GM12878 (cell line): Measurements from ENCODE around the gene FFAR2. TPM values are rescaled to one million over a fixed set of nuclear protein-coding genes. Genes with fewer than 3 reads are reported as not detected.

Experiments used
- ATAC-seq: fragments of 200-7000 bp; cut with Tn5 transposase; 3 replicates; pipeline ENCODE4 v1.9.1; 2020; ENCODE audit warnings: mild to moderate bottlenecking, moderate library complexity
- BruUV-seq: library from RNA; stranded (reverse); fragments of 400-500 nt; replicated peaks from 2 replicates; lab custom pipeline; 2021; lab: Mats Ljungman, UMichigan
- CTCF ChIA-PET: fragments of 300-600 bp; sonication (Branson Sonifier 250); formaldehyde crosslinking; extraction: SDS; loops from one replicate; lab custom pipeline; 2021; ENCODE audit warnings: inconsistent platforms; lab: Yijun Ruan, JAX
- POLR2A ChIA-PET: fragments of 350-600 bp; formaldehyde crosslinking; extraction: SDS; loops from one replicate; lab custom pipeline; 2021; ENCODE audit warnings: inconsistent platforms; lab: Charles Lee
- RAD21 ChIA-PET: fragments of 300-600 bp; sonication (Branson Sonifier 250); formaldehyde crosslinking; loops from one replicate; lab custom pipeline; 2023; ENCODE audit warnings: antibody characterized with exemption; ENCODE audit not compliant: unreplicated experiment; lab: Charles Lee
- SMC1A ChIA-PET: fragments of 300-600 bp; sonication (Branson Sonifier 250); formaldehyde crosslinking; loops from one replicate; lab custom pipeline; 2023; ENCODE audit not compliant: unreplicated experiment, uncharacterized antibody; lab: Charles Lee
- DNase-seq: peaks from one replicate; pipeline ENCODE4 v3.0.0-alpha.2; 2011; ENCODE audit warnings: low read depth, low spot score
- FAIRE-seq: peaks from 3 replicates; lab custom pipeline; 2011; peaks lifted over from hg19 to GRCh38; lab: Jason Lieb, UNC
- H2AFZ ChIP-seq: 2 replicates; pipeline ENCODE4 v1.6.0; 2011; ENCODE audit warnings: low read depth, low read length, control low read depth; ENCODE audit not compliant: control insufficient read depth
- H3K27ac ChIP-seq: 2 replicates; pipeline ENCODE4 v1.5.1; 2011; ENCODE audit warnings: control low read depth; ENCODE audit not compliant: control insufficient read depth, insufficient read depth
- H3K27me3 ChIP-seq, 2 experiments: replicated peaks in 1 of 2; 2 replicates each; pipeline versions ENCODE4 v1.6.0 to v1.6.1; 2011; ENCODE audit warnings: low read length in 1 of 2; ENCODE audit not compliant: control insufficient read depth in 2 of 2, insufficient read depth in 2 of 2
- H3K36me3 ChIP-seq, 2 experiments: 2 replicates each; pipeline ENCODE4 v1.5.1; 2011; ENCODE audit warnings: low read length in 1 of 2; ENCODE audit not compliant: control insufficient read depth in 2 of 2, insufficient read depth in 2 of 2
- H3K4me1 ChIP-seq: 2 replicates; pipeline ENCODE4 v1.6.1; 2011; ENCODE audit warnings: mild to moderate bottlenecking, low read length, moderate library complexity, mixed read lengths; ENCODE audit not compliant: control insufficient read depth, insufficient read depth
- H3K4me2 ChIP-seq: 2 replicates; pipeline ENCODE4 v1.6.0; 2011; ENCODE audit warnings: control low read depth; ENCODE audit not compliant: control insufficient read depth, insufficient read depth
- H3K4me3 ChIP-seq: fragments of 200-600 bp; sonication (generic); 2 replicates; pipeline ENCODE4 v1.5.1; 2016
- H3K79me2 ChIP-seq: 2 replicates; pipeline ENCODE4 v1.6.0; 2011; ENCODE audit warnings: low read length; ENCODE audit not compliant: control insufficient read depth, insufficient read depth
- H3K9ac ChIP-seq: 2 replicates; pipeline ENCODE4 v1.8.0; 2011; ENCODE audit warnings: low read length, control low read depth, mixed read lengths; ENCODE audit not compliant: control insufficient read depth, insufficient read depth
- H3K9me3 ChIP-seq: replicated peaks from 3 replicates; pipeline ENCODE4 v1.5.1; 2011; ENCODE audit warnings: mild to moderate bottlenecking, low read length; ENCODE audit not compliant: control insufficient read depth, insufficient read depth
- H4K20me1 ChIP-seq: 2 replicates; pipeline ENCODE4 v1.6.0; 2011; ENCODE audit not compliant: control insufficient read depth, insufficient read depth
- CBFB ChIP-seq: IDR thresholded peaks from 2 replicates; pipeline ENCODE4 v1.6.1; 2016; ENCODE audit warnings: antibody characterized with exemption, low read depth
- ESRRA ChIP-seq: IDR thresholded peaks from 2 replicates; pipeline ENCODE4 v1.6.1; 2012; ENCODE audit warnings: mild to moderate bottlenecking, low read length, improper control_type of control experiment
- ETV6 ChIP-seq, 2 experiments: fragments of 450-650 bp in 1 of 2; IDR thresholded peaks in 1 of 2; conservative IDR thresholded peaks in 1 of 2; 2 replicates each; pipeline ENCODE4 v1.6.1; 2014; ENCODE audit warnings: antibody characterized with exemption in 1 of 2, borderline replicate concordance in 1 of 2, low read depth in 1 of 2, mild to moderate bottlenecking in 1 of 2, moderate library complexity in 1 of 2
- FOXK2 ChIP-seq: fragments of 450-650 bp; IDR thresholded peaks from 2 replicates; pipeline ENCODE4 v1.6.1; 2017; ENCODE audit warnings: mild to moderate bottlenecking, moderate library complexity
- IKZF1 ChIP-seq: fragments of 450-650 bp; conservative IDR thresholded peaks from 2 replicates; pipeline ENCODE4 v1.6.1; 2017; ENCODE audit warnings: antibody characterized with exemption, mild to moderate bottlenecking
- JUND ChIP-seq: IDR thresholded peaks from 2 replicates; pipeline ENCODE4 v1.6.1; 2012; ENCODE audit warnings: low read depth, mild to moderate bottlenecking, low read length, improper control_type of control experiment, moderate library complexity
- NFIC ChIP-seq: IDR thresholded peaks from 2 replicates; pipeline ENCODE4 v1.6.1; 2012; ENCODE audit warnings: low read depth, mild to moderate bottlenecking, inconsistent platforms, low read length, moderate library complexity
- PAX5 ChIP-seq: IDR thresholded peaks from 2 replicates; pipeline ENCODE4 v1.6.1; 2011; ENCODE audit warnings: low read depth, low read length, borderline replicate concordance
- RFX5 ChIP-seq: IDR thresholded peaks from 2 replicates; pipeline ENCODE4 v1.6.1; 2011; ENCODE audit warnings: low read depth, low read length, improper control_type of control experiment
- STAT1 ChIP-seq: fragments of 450-650 bp; conservative IDR thresholded peaks from 2 replicates; pipeline ENCODE4 v1.6.1; 2014; ENCODE audit warnings: antibody characterized with exemption, mild to moderate bottlenecking
- ZBTB11 ChIP-seq: fragments of 450-650 bp; formaldehyde crosslinking; IDR thresholded peaks from 2 replicates; pipeline ENCODE4 v1.5.0; 2022; ENCODE audit warnings: mild to moderate bottlenecking, missing genetic modification characterization
- ZNF207 ChIP-seq: fragments of 450-650 bp; IDR thresholded peaks from 2 replicates; pipeline ENCODE4 v1.6.1; 2014; ENCODE audit warnings: antibody characterized with exemption, mild to moderate bottlenecking, borderline replicate concordance
- ZNF384 ChIP-seq: IDR thresholded peaks from 2 replicates; pipeline ENCODE4 v1.6.1; 2012; ENCODE audit warnings: low read depth, mild to moderate bottlenecking, low read length, improper control_type of control experiment, borderline replicate concordance
- WGBS: methylation state at CpG from one replicate; pipeline ENCODE4 v1.1.6; 2016; ENCODE audit warnings: low lambda C conversion rate; ENCODE audit not compliant: insufficient replicate concordance, insufficient coverage; ENCODE audit errors: missing lambda C conversion rate; 5-methylcytosine and 5-hydroxymethylcytosine counted together
- in situ Hi-C: fragments of 300-500 bp; cut with MboI; formaldehyde crosslinking; loops from 9 replicates; pipeline ENCODE4 v1.14.3; 2018; ENCODE audit warnings: mixed read lengths
- intact Hi-C: fragments of 100-400 bp; cut with micrococcal nuclease; formaldehyde crosslinking; loops from one replicate; pipeline ENCODE4 v1.14.2; 2022; ENCODE audit not compliant: unreplicated experiment
- polyA plus RNA-seq, 11 experiments: library from polyadenylated mRNA; depleted of rRNA in 4 of 11; unstranded in 6 of 11; stranded (reverse) in 5 of 11; fragments of >200 nt; fragmentation: Nextera tagmentation in 4 of 11; fragmentation: Illumina TruSeq in 1 of 11; extraction: Ambion mirVana in 4 of 11; extraction: Trizol in 1 of 11; gene quantifications; 1 replicate in 1 of 11; 2 replicates in 10 of 11; pipeline versions ENCODE4 v1.2.1 to v1.2.3, GENCODE V29; 2011 to 2016; ENCODE audit warnings: inconsistent platforms in 2 of 11, missing spikeins in 2 of 11, low read depth in 1 of 11
- total RNA-seq, 4 experiments: library from RNA; depleted of rRNA in 3 of 4; stranded (reverse); fragments of >200 nt in 3 of 4; fragmentation: Illumina TruSeq in 1 of 4; extraction: Trizol in 1 of 4; gene quantifications; 2 replicates each; pipeline versions ENCODE4 v1.2.1 to v1.2.3, GENCODE V29; 2013 to 2021
- TF ChIP-seq, protein P1 (sequence below), 3 experiments: IDR thresholded peaks in 2 of 3; conservative IDR thresholded peaks in 1 of 3; 2 replicates each; pipeline ENCODE4 v1.5.1; 2011; ENCODE audit warnings: low read depth in 3 of 3, low read length in 3 of 3, mild to moderate bottlenecking in 3 of 3, control low read depth in 2 of 3, moderate library complexity in 2 of 3, inconsistent platforms in 1 of 3, mixed read lengths in 1 of 3; ENCODE audit not compliant: control insufficient read depth in 2 of 3, insufficient read depth in 1 of 3; ENCODE audit errors: extremely low read depth in 1 of 3
- TF ChIP-seq, protein P2 (sequence below): IDR thresholded peaks from 2 replicates; pipeline ENCODE4 v1.6.1; 2011; ENCODE audit warnings: borderline replicate concordance, low read depth, mild to moderate bottlenecking, moderate library complexity, low read length; ENCODE audit not compliant: insufficient read depth, poor library complexity, severe bottlenecking

FFAR2 gene
- total and polyA plus RNA-seq, 10 of the 15 experiments (the other 5 are each of a cell fraction or from before 2014, with no cell fraction given), result 0.05 to 4.0 (median 2.1) TPM

GRCh38 chr19:35500611-35501010 lies 52.6 kb downstream of the FFAR2 start:
- Histone ChIP-seq H3K4me2 (no peak overlapping the region), H3K79me2 (no peaks in the 10 kb centered on the region), H4K20me1 (no peaks in the 10 kb centered on the region), H3K9me3 (no peaks in the 10 kb centered on the region), H3K4me3 (no peak overlapping the region), H2AFZ (no peak overlapping the region), H3K4me1 (peaks cover 6% of the 10 kb centered on the region; the same call in 1 of the 2 replicates), H3K36me3 (no peaks in the 10 kb centered on the region), H3K9ac (no peak overlapping the region), H3K27ac (no peak overlapping the region), H3K27me3 (no peaks in the 10 kb centered on the region)
- BruUV-seq, result no TSS peak
- ChIA-PET POLR2A (no interaction called here), SMC1A (no interaction called here), CTCF (interaction anchor here (0.8 to 1.5 kb wide), 2 partner anchors 9 to 14 kb away, joined by 3 read pairs; no protein-coding TSS in a partner anchor), RAD21 (no interaction called here)
- FAIRE-seq (no peak), ATAC-seq (no peak), DNase-seq (no peak)
- WGBS, result 69% methylated on average over 10 of the region's 10 CpGs
- in situ Hi-C loops (no loop called here), intact Hi-C loops (no loop called here)
- TF ChIP-seq NFIC (no peak), RFX5 (no peak), JUND (no peak), STAT1 (no peak), ZNF207 (no peak), ESRRA (no peak), CBFB (no peak), PAX5 (no peak), IKZF1 (no peak), ZNF384 (no peak), FOXK2 (no peak), ZBTB11 (CRISPR knock-in tag) (no peak), ETV6 (conservative IDR thresholded peaks at IDR 0.05 in 1 of 2, IDR thresholded peaks at IDR 0.05 in 1 of 2; ENCODE audit: borderline replicate concordance in 1 of 2, low read depth in 1 of 2) (no peak)
- TF ChIP-seq, protein P1, sequence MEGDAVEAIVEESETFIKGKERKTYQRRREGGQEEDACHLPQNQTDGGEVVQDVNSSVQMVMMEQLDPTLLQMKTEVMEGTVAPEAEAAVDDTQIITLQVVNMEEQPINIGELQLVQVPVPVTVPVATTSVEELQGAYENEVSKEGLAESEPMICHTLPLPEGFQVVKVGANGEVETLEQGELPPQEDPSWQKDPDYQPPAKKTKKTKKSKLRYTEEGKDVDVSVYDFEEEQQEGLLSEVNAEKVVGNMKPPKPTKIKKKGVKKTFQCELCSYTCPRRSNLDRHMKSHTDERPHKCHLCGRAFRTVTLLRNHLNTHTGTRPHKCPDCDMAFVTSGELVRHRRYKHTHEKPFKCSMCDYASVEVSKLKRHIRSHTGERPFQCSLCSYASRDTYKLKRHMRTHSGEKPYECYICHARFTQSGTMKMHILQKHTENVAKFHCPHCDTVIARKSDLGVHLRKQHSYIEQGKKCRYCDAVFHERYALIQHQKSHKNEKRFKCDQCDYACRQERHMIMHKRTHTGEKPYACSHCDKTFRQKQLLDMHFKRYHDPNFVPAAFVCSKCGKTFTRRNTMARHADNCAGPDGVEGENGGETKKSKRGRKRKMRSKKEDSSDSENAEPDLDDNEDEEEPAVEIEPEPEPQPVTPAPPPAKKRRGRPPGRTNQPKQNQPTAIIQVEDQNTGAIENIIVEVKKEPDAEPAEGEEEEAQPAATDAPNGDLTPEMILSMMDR (IDR thresholded peaks at IDR 0.05 in 2 of 3, conservative IDR thresholded peaks at IDR 0.05 in 1 of 3; ENCODE audit: control insufficient read depth in 2 of 3, extremely low read depth in 1 of 3, insufficient read depth in 1 of 3, low read depth in 3 of 3, low read length in 3 of 3), result no peak
- TF ChIP-seq, protein P2, sequence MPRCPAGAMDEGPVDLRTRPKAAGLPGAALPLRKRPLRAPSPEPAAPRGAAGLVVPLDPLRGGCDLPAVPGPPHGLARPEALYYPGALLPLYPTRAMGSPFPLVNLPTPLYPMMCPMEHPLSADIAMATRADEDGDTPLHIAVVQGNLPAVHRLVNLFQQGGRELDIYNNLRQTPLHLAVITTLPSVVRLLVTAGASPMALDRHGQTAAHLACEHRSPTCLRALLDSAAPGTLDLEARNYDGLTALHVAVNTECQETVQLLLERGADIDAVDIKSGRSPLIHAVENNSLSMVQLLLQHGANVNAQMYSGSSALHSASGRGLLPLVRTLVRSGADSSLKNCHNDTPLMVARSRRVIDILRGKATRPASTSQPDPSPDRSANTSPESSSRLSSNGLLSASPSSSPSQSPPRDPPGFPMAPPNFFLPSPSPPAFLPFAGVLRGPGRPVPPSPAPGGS, result no peak
